Common myeloid progenitor, CD34-positive (primary cell): ENCODE measurements around the gene TRPM2.

Experiments used
- CTCF ChIA-PET: fragments of 350-600 bp; sonication (Branson Sonifier 250); formaldehyde crosslinking; loops from one replicate; lab custom pipeline; 2021; ENCODE audit warnings: antibody characterized with exemption; lab: Charles Lee
- POLR2A ChIA-PET: fragments of 350-600 bp; sonication (Branson Sonifier 250); formaldehyde crosslinking; loops from one replicate; lab custom pipeline; 2021; ENCODE audit warnings: antibody characterized with exemption; lab: Charles Lee
- DNase-seq, 3 donors: peaks; one replicate each; pipeline versions ENCODE4 v3.0.0 to v3.0.0-alpha.2; 2013
- H3K27ac ChIP-seq, 2 experiments: 1 replicate in 1 of 2; 2 replicates in 1 of 2; pipeline ENCODE4 v1.7.0; 2013; ENCODE audit warnings: inconsistent platforms in 2 of 2, low read length in 2 of 2, mild to moderate bottlenecking in 2 of 2, low read depth in 1 of 2, moderate library complexity in 1 of 2; ENCODE audit not compliant: severe bottlenecking in 2 of 2, insufficient read depth in 1 of 2, poor library complexity in 1 of 2
- H3K27me3 ChIP-seq, 5 experiments: replicated peaks in 2 of 5; 1 replicate in 3 of 5; 2 replicates in 2 of 5; pipeline versions ENCODE4 v1.6.1 to v1.7.0; 2013; ENCODE audit warnings: low read length in 4 of 5, mild to moderate bottlenecking in 2 of 5, moderate library complexity in 2 of 5, inconsistent platforms in 1 of 5; ENCODE audit not compliant: insufficient read depth in 5 of 5, control insufficient read depth in 4 of 5
- H3K36me3 ChIP-seq, 4 experiments: 1 replicate in 2 of 4; 2 replicates in 2 of 4; pipeline versions ENCODE4 v1.6.1 to v1.7.0; 2013; ENCODE audit warnings: low read length in 3 of 4, control low read depth in 1 of 4, mild to moderate bottlenecking in 1 of 4; ENCODE audit not compliant: control insufficient read depth in 4 of 4, insufficient read depth in 4 of 4
- H3K4me1 ChIP-seq, 4 experiments: 1 replicate in 3 of 4; 2 replicates in 1 of 4; pipeline versions ENCODE4 v1.6.1 to v1.7.1; 2013; ENCODE audit warnings: low read length in 3 of 4, mild to moderate bottlenecking in 3 of 4, control low read depth in 1 of 4, inconsistent platforms in 1 of 4, moderate library complexity in 1 of 4; ENCODE audit not compliant: control insufficient read depth in 4 of 4, insufficient read depth in 4 of 4; ENCODE audit errors: control extremely low read depth in 1 of 4
- H3K4me3 ChIP-seq, 7 experiments: 1 replicate in 4 of 7; 2 replicates in 3 of 7; pipeline versions ENCODE4 v1.5.1 to v1.7.0; 2013; ENCODE audit warnings: mild to moderate bottlenecking in 7 of 7, low read length in 6 of 7, moderate library complexity in 6 of 7, inconsistent platforms in 2 of 7, low read depth in 2 of 7, control low read depth in 1 of 7; ENCODE audit not compliant: insufficient read depth in 4 of 7, control insufficient read depth in 1 of 7; ENCODE audit errors: extremely low read depth in 1 of 7
- H3K9me3 ChIP-seq, 5 experiments: 1 replicate in 4 of 5; 2 replicates in 1 of 5; pipeline versions ENCODE4 v1.6.1 to v1.7.1; 2013; ENCODE audit warnings: low read length in 4 of 5, mild to moderate bottlenecking in 2 of 5, inconsistent platforms in 1 of 5, low read depth in 1 of 5, moderate library complexity in 1 of 5; ENCODE audit not compliant: control insufficient read depth in 4 of 5, insufficient read depth in 2 of 5; ENCODE audit errors: control extremely low read depth in 1 of 5
- WGBS: methylation state at CpG from one replicate; pipeline ENCODE4 v1.1.5; 2013; ENCODE audit not compliant: insufficient coverage; 5-methylcytosine and 5-hydroxymethylcytosine counted together

TRPM2 gene

GRCh38 chr21:44326716-44327602 lies 26.5 kb upstream of the TRPM2 start:
- ChIA-PET CTCF (no interaction called here), POLR2A (no interaction called here)
- H3K36me3 ChIP-seq: peaks cover 4 to 71% (median 39%) of the 10 kb centered on the region in 4 experiments
- no peaks in the 10 kb centered on the region for H3K27me3 ChIP-seq
- no peak overlapping the region for H3K27ac ChIP-seq
- H3K4me3 ChIP-seq: no peak overlapping the region
- no peaks in the 10 kb centered on the region for H3K4me1 ChIP-seq
- no peaks in the 10 kb centered on the region for H3K9me3 ChIP-seq
- WGBS: 93% methylated on average over 17 of the region's 26 CpGs
- DNase-seq: no peak

DNA sequence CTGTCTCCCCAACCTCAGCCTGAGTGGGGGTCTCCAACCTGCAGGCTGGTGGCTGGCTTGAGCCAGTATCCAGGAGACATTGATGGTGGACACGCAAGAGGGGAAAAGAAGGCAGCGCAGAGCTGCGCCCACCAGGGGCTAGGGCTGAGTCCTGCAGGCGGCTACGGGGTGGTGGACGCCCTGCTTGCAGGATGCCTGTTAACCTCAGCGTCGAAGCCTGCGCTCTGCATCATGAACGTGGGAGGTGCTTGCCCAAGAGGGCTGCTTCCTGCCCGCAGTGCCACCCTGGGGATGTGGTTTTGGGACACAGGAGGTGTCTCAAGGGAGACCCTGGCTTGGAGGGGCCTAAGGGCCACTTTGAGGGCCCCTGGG lies 25.8 kb upstream of the TRPM2 start:
- Histone ChIP-seq H3K4me1 (no peaks in the 10 kb centered on the region), H3K4me3 (no peak overlapping the region), H3K27me3 (no peaks in the 10 kb centered on the region), H3K9me3 (no peaks in the 10 kb centered on the region), H3K27ac (no peak overlapping the region), H3K36me3 (peaks cover 4 to 65% (median 35%) of the 10 kb centered on the region in 4 experiments)
- CTCF ChIA-PET: no interaction called here
- WGBS: 80% methylated on average over 8 of the region's 11 CpGs
- POLR2A ChIA-PET: no interaction called here
- DNase-seq: no peak

GRCh38 chr21:44328242-44328895 lies 25.1 kb upstream of the TRPM2 start:
- no peaks in the 10 kb centered on the region for H3K9me3 ChIP-seq
- H3K27me3 ChIP-seq: no peaks in the 10 kb centered on the region
- WGBS: 94% methylated on average over 24 of the region's 25 CpGs
- no peaks in the 10 kb centered on the region for H3K4me1 ChIP-seq
- CTCF ChIA-PET: no interaction called here
- H3K4me3 ChIP-seq: no peak overlapping the region
- DNase-seq: no peak
- H3K27ac ChIP-seq: no peak overlapping the region
- POLR2A ChIA-PET: no interaction called here
- H3K36me3 ChIP-seq: peaks cover 4 to 57% (median 31%) of the 10 kb centered on the region in 4 experiments

DNA sequence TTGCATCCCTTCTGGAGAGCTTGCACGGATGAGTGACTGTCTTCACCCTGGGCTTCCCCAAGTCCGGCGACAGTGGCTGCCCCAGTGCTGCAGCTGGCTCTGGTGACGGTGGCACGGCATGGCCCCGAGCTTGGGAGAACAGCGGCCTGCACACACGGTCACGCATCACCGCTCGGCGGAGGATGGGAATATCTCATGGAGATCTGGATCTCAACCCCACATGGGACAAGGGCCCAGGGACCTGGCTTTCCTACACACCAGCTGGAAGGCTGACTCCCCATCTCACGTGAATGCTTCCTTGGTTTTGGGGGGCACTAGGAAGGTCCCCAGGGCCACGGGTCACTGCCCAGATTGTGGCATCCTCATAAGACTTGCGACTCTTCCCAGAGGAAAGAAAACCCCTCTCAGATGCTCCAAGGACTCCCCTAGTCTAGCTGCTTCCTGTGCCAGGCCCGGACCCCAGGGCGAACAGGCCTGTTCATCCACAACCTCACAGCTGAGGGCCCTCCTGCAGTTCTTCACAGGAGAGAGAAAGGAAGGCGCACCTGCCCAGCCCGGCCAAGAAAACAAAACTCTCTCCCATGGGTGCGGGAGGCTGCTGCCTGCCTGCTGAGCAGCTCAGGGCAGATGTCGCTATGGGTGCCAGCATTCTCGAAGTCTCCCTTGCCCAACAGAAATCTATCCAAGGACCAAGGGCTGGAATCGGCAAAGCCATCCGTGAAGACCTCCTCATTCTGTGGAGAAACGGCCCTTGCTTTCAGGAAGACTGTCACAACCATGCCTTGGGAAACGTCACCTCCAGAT lies 24.1 kb upstream of the TRPM2 start:
- POLR2A ChIA-PET: no interaction called here
- Histone ChIP-seq H3K4me1 (no peaks in the 10 kb centered on the region), H3K4me3 (no peak overlapping the region), H3K9me3 (no peaks in the 10 kb centered on the region), H3K36me3 (peaks cover 4 to 48% (median 24%) of the 10 kb centered on the region in 4 experiments), H3K27me3 (no peaks in the 10 kb centered on the region), H3K27ac (no peak overlapping the region)
- CTCF ChIA-PET: interaction anchor here (1.0 to 1.2 kb wide), 2 partner anchors 9 to 14 kb away, joined by 3 read pairs; no protein-coding TSS in a partner anchor
- 88% methylated on average over 20 of the region's 26 CpGs for WGBS
- DNase-seq: no peak

DNA sequence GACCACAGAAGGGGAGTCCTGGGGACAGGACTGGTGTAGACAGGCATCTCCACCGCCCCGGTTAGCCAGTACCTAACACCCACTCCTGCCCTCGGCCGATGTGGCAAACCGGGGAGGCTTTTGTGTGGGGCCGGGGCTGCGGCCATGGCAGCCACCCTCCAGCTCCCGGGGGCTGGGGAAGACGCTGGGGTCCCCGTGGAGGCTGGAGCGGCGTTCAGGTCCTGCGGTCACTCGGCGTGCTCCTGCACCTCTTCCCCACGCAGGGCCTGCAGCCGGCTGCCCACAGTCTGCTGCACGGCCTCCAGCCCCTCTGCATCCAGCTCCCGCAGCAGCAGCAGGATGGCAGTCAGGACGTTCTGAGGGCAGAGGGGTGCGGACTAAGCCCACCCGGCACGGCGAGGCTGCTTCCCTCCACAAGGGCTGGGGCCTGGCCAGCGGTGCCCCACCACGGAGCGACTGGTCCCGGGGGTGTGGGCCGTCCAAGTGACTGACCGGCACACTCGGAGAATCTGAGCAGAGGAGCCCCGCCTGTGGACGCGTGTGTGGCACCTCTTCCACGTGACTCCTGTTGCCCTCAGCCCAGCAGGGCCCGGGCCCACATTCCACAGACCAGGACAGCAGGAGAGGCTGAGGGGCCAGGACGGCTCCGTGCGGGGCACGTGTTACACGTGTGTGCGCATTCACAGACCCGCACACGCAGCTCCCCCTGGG lies 23.3 kb upstream of the TRPM2 start:
- Histone ChIP-seq H3K27ac (no peak overlapping the region), H3K27me3 (no peaks in the 10 kb centered on the region), H3K9me3 (no peaks in the 10 kb centered on the region), H3K36me3 (peaks cover 3 to 40% (median 20%) of the 10 kb centered on the region in 4 experiments), H3K4me3 (no peak overlapping the region), H3K4me1 (no peaks in the 10 kb centered on the region)
- 95% methylated on average over 43 of the region's 44 CpGs for WGBS
- POLR2A ChIA-PET: no interaction called here
- DNase-seq: no peak
- CTCF ChIA-PET: interaction anchor here (1.0 to 1.2 kb wide), 2 partner anchors 8 to 15 kb away, joined by 3 read pairs; no protein-coding TSS in a partner anchor

GRCh38 chr21:44330698-44331097 lies 22.7 kb upstream of the TRPM2 start:
- 82% methylated on average over 18 of the region's 18 CpGs for WGBS
- no peak overlapping the region for H3K27ac ChIP-seq
- H3K36me3 ChIP-seq: peaks cover 3 to 34% (median 19%) of the 10 kb centered on the region in 4 experiments
- POLR2A ChIA-PET: no interaction called here
- H3K27me3 ChIP-seq: no peaks in the 10 kb centered on the region
- H3K4me3 ChIP-seq: no peak overlapping the region
- H3K4me1 ChIP-seq: no peaks in the 10 kb centered on the region
- DNase-seq: no peak
- CTCF ChIA-PET: interaction anchor here (0.9 kb wide), 1 partner anchor 12 kb away, joined by 3 read pairs; no protein-coding TSS in a partner anchor
- H3K9me3 ChIP-seq: no peaks in the 10 kb centered on the region
